GM19328 (cell line): Measurements from ENCODE around the gene EXOC3L2.

ENCODE experiments used
- ATAC-seq: cut with Tn5 transposase; IDR thresholded peaks from one replicate; pipeline ENCODE4 v1.9.1; 2021; ENCODE audit warnings: mild to moderate bottlenecking, moderate library complexity; ENCODE audit not compliant: unreplicated experiment

The EXOC3L2 gene

GRCh38 chr19:45223879-45224278 is 21.3 kb downstream of the EXOC3L2 start:
- no peak for ATAC-seq

- no peak for ATAC-seq
Observed at GRCh38 chr19:45222724-45223123, 22.5 kb downstream of the EXOC3L2 start.

- no peak for ATAC-seq
Observed at GRCh38 chr19:45218911-45219743, 26.1 kb downstream of the EXOC3L2 start.

GRCh38 chr19:45218426-45218825 is 26.8 kb downstream of the EXOC3L2 start:
- no peak for ATAC-seq

DNA sequence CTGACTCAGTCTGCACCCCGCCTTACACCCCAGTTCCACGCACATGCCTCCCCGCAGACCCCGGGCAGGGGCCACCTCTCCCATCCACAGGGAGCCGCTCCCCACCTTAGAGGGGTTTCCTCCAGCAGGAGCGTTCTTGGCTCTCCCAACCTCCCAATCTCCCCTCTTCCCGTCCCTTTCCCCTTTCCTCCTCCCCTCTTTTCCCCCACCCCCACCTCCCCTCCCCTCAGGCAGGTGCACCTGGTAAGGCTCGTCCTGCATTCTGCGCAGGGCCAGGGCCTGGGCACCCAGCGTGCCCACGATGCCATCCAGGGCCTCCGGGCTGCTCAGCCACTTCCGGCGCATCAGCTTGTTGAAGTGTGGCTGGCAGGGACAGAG is 27.3 kb downstream of the EXOC3L2 start:
- no peak for ATAC-seq

- no peak for ATAC-seq
Observed at GRCh38 chr19:45217193-45217956, 27.8 kb downstream of the EXOC3L2 start.

- no peak for ATAC-seq
Observed at GRCh38 chr19:45216667-45217066, 28.5 kb downstream of the EXOC3L2 start.

DNA sequence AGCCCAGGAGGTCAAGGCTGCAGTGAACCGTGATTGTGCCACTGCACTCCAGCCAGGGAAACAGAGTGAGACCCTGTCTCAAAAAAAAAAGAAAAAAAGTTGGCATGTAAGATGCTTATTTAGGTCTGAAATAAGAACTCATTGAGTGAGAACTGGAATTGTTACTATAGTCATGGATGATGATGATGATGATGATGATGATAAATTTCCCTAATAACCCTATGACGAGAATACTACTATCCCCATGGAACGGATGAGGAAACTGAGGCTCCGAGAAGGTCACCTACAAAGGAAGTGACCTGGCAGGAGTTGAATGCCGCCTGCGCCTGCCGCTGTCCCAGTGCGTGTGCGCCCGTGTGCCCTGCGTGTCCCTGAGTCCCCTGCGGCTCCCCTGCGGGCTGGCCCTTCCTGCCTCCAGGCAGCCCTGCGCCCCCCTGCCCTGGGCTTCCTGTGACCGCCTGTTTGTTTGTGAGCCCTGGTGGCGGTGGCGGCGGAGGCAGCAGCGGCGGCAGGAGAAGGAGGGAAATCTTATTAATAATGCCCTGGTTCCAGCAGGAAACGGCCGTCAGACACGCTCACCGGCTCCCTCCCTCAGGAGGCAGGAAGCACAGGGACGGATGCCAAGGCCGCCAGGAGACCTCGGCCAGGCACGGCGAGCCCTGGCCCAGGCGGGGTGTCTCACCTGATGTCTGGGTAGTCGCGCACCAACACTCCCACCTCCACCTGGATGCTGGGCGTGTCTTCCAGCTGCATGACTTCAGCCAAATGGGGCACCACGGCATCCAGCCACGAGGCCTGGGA is 29.6 kb downstream of the EXOC3L2 start:
- ATAC-seq, result no peak

GRCh38 chr19:45213031-45213430 is 32.2 kb downstream of the EXOC3L2 start:
- ATAC-seq, result no peak

DNA sequence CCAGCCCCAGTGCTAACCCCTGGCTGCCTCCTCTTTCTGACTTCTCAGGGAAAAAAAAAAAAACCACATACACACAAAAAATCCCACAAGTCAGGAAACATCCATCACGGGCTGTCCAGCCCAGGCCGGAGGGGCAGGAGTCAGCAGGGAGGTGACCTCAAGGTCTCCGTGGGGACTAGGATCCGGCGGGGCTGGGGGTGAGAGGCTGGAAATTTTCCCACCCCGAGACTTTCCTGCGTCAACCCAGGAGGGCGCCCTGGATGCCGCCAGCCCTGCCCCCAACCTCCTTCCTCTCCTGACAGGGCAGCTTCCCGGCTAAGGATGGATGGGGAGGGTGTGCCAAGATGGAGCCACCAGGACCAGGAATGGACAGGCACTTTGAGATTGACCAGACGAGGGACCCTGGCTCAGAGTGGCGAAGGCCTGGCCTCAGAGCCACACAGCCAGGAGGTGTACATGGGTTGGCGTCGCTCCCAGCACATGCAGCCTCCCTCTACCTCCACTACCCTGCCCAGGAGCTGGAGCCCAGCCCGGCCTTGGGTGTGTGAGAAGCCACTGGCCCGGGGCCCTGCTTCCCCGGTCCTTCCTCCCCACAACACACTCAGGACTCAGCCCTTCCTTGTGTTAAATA is 33.3 kb downstream of the EXOC3L2 start:
- ATAC-seq, result no peak

DNA sequence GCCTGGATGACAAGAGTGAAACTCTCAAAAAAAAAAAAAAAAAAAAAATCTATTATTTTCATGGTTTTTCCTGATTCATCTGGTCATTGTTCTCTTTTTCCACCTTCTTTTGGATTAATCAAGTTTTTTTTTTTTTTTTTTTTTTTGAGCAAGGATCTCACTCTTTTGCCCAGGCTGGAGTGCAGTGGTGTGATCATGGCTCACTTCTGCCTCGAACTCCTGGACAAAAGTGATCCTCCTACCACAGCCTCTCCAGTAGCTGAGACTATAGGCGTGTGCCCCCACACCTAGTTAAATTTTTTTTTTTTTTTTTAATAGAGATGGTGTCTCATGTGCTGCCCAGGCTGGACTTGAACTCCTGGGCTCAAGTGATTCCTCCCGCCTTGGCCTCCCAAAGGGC is 38.9 kb downstream of the EXOC3L2 start:
- ATAC-seq, result no peak

- no peak for ATAC-seq
Observed at GRCh38 chr19:45205810-45206209, 39.4 kb downstream of the EXOC3L2 start.

DNA sequence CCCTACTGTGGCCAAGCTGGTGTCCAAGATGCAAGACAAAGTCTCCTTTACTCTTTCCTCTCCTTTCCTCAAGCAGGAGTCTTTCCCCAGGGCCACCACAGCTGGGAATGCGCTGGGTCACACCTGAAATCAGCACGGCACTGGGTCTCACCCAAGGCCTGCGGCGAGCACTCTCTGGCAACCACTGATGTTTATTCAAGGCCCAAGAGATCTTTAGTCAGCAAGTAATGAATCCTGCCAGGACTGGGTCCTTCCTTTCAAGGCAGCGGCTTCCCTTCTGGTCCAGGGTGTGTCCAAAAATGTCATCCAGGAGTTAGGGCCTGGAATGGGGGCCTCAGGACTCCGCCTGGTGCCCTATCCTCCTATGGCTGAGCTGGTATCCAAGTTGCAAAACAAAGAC is 42.6 kb downstream of the EXOC3L2 start:
- no peak for ATAC-seq

DNA sequence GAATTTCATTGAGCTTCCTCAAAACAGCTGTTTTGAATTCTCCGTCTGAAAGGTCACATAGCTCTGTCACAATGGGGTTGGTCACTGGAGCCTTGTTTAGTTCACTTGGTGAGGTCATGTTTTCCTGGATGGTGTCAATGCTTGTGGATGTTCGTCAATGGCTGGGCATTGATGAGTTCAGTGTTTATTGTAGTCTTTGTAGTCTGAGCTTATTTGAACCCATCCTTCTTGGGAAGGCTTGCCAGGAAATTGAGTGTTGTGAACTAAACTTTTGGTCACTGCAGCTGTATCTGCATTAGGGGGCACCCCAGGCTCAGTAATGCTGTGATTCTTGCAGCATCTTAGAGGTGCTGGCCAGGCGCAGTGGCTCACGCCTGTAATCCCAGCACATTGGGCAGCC is 44.6 kb downstream of the EXOC3L2 start:
- no peak for ATAC-seq

GRCh38 chr19:45195764-45196163 is 49.4 kb downstream of the EXOC3L2 start:
- no peak for ATAC-seq

DNA sequence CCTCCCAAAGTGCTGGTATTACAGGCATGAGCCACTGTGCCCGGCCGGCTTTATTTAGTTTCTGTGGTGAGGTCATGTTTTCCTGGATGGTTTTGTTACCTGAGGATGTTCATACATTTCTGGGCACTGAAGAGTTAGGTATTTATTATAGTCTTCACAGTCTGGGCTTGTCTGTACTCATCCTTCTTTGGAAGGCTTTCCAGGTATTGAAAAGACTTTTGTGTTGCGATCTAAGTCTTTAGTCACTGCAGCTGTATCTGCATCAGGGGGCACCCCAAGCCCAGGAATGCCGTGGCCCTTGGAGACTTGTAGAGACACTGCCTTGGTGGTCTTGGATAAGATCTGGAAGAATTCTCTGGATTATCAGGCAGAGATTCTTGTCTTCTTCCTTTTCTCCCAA is 53.8 kb downstream of the EXOC3L2 start:
- ATAC-seq, result no peak

GRCh38 chr19:45189971-45190370 is 55.2 kb downstream of the EXOC3L2 start:
- no peak for ATAC-seq

DNA sequence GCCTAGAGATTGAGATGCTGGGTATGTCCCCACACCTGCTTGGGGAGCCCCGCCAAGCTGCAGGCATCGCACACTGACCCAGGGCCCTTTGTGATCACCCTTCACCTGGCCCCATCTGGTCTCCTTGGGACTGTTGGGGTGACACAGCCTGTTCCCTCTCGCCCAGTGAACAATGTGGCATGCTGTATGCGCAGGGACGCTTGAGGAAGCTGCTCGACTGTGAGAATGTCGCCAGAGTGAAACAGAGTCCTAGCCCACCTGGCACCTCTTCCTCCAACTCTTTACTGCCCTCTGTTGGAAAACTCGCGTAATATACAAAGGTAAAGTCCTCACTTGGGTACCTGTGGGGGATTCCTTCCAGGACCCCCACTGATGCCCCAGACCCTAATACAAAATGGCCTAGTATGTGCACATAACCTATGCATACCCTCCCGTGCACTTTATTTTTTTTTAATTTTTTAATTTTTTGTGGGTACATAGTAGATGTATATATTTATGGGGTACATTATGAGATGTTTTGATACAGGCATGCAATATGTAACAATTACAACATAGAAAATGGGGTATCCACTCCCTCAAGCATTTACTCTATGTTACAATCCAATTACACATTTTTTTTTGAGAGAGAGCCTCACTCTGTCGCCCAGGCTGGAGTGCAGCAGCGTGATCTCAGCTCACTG is 57.6 kb downstream of the EXOC3L2 start:
- ATAC-seq, result no peak

DNA sequence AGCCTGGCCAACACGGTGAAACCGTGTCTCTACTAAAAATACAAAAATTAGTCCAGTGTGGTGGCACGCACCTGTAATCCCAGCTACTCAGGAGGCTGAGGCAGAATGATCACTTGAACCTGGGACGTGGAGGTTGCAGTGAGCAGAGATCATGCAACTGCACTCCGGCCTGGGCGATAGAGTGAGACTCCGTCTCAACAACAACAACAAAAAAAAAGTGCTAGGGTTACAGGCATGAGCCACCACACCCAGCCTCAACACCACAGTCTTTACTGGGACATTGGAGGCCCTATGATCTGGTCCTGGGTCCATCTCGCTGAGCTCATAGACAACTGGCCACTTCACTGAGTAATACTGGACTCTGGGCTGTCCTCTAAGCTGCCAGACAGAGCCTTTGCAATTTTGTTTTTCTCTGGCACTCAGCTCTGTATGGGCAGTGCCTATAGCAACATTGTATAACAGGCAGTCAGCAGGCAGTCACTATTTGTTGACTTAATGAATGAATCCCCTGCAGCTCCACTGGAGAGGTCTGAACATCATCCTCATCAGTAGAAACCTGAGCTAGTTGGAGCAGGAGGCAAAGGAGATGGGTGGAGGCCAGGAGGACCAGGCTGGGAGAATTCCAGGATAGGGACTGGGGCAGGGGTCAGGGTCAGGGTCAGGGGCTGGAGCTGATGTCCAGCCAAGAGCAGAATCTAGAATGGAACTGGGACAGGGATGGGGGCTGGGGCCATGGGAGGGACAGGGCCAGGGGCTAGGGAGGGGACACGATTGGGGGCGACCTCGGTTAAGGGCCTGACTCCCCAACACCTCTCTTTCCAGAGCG is 58.5 kb downstream of the EXOC3L2 start:
- no peak for ATAC-seq

- ATAC-seq, result no peak
Observed at GRCh38 chr19:45184115-45184514, 61.1 kb downstream of the EXOC3L2 start.
